Measurements from ENCODE around the gene SCYGR7.

The SCYGR7 gene

DNA sequence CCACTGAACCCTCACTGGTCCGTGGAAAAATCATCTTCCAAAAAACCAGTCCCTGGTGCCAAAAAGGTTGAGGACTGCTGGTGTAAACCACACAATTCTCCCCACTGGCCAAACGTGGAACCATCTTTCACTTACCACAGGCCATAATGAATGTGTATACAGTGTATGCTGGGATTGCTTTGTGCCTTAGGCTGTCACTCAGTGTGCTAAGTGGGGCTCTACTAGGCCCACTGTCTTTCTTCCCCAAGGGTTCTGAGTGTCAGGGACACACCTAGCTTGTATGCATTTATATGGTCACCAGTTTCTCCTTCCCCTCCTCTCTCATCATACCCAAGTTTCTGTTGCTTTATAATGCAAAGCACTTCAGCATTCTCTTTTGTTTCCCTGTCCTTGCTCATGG, 44.8 kb downstream of the SCYGR7 start:
- no peaks in the 10 kb centered on the region for H3K9me2 ChIP-seq (replicated peaks; ENCODE audit: insufficient read depth, low read length)
- H3K36me3 ChIP-seq (ENCODE audit: low read length) = no peaks in the 10 kb centered on the region
- H3F3A ChIP-seq (ENCODE audit: insufficient read depth) = no peaks in the 10 kb centered on the region
- H2AFZ ChIP-seq (ENCODE audit: low read depth, low read length, severe bottlenecking) = no peak overlapping the region
- no peak overlapping the region for H3K4me2 ChIP-seq (ENCODE audit: low read depth, low read length, poor library complexity, severe bottlenecking)
- H3K27ac ChIP-seq (ENCODE audit: low read depth, low read length) = no peak overlapping the region
- H4K20me1 ChIP-seq (ENCODE audit: low read depth, low read length) = no peaks in the 10 kb centered on the region
- H3K9me3 ChIP-seq (ENCODE audit: insufficient read depth, low read length) = no peaks in the 10 kb centered on the region
- no peaks in the 10 kb centered on the region for H3K79me2 ChIP-seq (ENCODE audit: insufficient read depth, low read length)
- no peaks in the 10 kb centered on the region for H3K27me3 ChIP-seq (ENCODE audit: low read length)
- TF ChIP-seq, protein P1, sequence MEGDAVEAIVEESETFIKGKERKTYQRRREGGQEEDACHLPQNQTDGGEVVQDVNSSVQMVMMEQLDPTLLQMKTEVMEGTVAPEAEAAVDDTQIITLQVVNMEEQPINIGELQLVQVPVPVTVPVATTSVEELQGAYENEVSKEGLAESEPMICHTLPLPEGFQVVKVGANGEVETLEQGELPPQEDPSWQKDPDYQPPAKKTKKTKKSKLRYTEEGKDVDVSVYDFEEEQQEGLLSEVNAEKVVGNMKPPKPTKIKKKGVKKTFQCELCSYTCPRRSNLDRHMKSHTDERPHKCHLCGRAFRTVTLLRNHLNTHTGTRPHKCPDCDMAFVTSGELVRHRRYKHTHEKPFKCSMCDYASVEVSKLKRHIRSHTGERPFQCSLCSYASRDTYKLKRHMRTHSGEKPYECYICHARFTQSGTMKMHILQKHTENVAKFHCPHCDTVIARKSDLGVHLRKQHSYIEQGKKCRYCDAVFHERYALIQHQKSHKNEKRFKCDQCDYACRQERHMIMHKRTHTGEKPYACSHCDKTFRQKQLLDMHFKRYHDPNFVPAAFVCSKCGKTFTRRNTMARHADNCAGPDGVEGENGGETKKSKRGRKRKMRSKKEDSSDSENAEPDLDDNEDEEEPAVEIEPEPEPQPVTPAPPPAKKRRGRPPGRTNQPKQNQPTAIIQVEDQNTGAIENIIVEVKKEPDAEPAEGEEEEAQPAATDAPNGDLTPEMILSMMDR (IDR thresholded peaks at IDR 0.05; ENCODE audit: insufficient read depth, low read length, poor library complexity, severe bottlenecking) = no peak
- no peak for TF ChIP-seq EZH2phosphoT487 (conservative IDR thresholded peaks at IDR 0.05; ENCODE audit: low read length)
- H3K9ac ChIP-seq (ENCODE audit: low read length) = no peak overlapping the region
- no peak overlapping the region for H3K4me3 ChIP-seq (ENCODE audit: insufficient read depth, low read length, poor library complexity, severe bottlenecking)

DNA sequence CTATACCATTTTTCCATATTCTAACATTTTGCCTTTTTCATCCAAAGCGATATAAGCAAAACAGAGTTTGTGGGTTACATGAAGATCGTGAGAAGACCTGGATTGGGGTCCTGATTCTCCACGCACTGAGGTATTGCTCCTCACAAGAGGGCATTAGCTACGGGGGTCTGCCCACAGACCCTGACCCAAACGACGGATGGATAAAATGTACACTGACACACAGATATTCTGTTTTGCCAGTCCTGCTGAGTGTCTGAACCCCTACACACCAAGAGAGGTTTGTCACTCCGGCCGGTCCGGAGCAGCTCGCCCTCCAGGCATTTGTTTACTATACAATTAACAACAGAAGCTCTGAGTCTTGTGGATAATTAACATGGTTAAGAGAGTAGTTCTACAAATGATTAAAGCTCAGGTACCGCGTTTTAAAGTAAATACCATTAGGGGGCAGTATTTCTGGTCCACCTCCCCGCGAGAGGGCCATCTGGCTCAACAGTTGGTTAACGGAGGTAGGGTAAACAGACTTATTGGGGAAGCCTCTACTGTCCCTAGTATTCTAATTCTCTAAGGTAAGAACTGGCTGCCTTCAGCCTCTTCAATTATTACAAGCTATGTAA, 46.0 kb downstream of the SCYGR7 start:
- H4K20me1 ChIP-seq (ENCODE audit: low read depth, low read length) = no peaks in the 10 kb centered on the region
- no peaks in the 10 kb centered on the region for H3K27me3 ChIP-seq (ENCODE audit: low read length)
- H3K4me3 ChIP-seq (ENCODE audit: insufficient read depth, low read length, poor library complexity, severe bottlenecking) = no peak overlapping the region
- H3K9me2 ChIP-seq (replicated peaks; ENCODE audit: insufficient read depth, low read length) = no peaks in the 10 kb centered on the region
- H3K36me3 ChIP-seq (ENCODE audit: low read length) = no peaks in the 10 kb centered on the region
- no peak for TF ChIP-seq EZH2phosphoT487 (conservative IDR thresholded peaks at IDR 0.05; ENCODE audit: low read length)
- TF ChIP-seq, protein P1 (IDR thresholded peaks at IDR 0.05; ENCODE audit: insufficient read depth, low read length, poor library complexity, severe bottlenecking) = no peak
- H3K9me3 ChIP-seq (ENCODE audit: insufficient read depth, low read length) = no peaks in the 10 kb centered on the region
- H3F3A ChIP-seq (ENCODE audit: insufficient read depth) = no peaks in the 10 kb centered on the region
- H3K79me2 ChIP-seq (ENCODE audit: insufficient read depth, low read length) = no peaks in the 10 kb centered on the region
- no peak overlapping the region for H3K4me2 ChIP-seq (ENCODE audit: low read depth, low read length, poor library complexity, severe bottlenecking)
- H3K9ac ChIP-seq (ENCODE audit: low read length) = no peak overlapping the region
- no peak overlapping the region for H3K27ac ChIP-seq (ENCODE audit: low read depth, low read length)
- no peak overlapping the region for H2AFZ ChIP-seq (ENCODE audit: low read depth, low read length, severe bottlenecking)

DNA sequence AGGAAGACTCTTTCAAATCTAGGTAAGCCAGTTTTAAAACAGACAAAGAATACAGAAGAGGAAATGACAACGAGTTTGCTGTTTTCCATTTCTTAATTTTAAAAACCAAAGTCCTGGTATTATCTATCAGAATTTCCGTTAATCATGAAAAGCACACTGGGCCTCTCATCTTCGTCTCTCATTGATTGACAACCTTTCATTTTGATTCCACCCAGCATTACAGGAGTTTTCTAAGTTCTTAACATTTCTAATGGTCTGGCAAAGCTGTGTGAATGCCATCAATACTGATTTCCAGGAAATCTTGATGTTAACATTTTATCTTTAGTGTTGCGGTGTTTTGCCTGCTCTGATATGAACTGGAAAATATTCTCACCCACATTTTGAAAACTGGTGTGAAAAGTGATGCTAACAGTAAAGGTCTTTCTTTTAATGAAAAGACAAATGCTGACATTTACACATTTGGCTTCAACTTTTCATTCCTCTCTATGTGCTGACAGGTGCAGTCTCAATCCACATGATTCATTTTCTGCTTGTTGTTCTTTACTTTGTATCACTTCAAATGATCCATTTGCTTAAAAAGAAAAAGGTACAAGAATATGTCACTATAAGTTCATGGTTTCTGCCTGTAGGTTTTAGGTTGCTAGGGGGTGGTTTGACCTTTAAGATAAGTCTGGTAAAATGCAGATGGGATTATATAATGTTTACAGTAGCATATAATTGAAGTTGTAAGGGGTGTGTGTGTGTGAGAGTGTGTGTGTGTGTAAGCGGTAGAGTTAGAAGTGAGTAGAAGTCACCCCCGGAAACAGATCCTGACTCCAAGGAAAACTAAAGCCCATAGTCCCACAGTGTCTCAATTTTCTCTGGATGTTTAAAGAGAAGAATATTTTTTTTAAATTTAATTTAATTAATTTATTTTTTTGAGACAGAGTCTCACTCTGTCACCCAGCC, 47.0 kb downstream of the SCYGR7 start:
- Histone ChIP-seq H2AFZ (ENCODE audit: low read depth, low read length, severe bottlenecking) (no peak overlapping the region), H3K4me2 (ENCODE audit: low read depth, low read length, poor library complexity, severe bottlenecking) (no peak overlapping the region), H3F3A (ENCODE audit: insufficient read depth) (no peaks in the 10 kb centered on the region), H3K79me2 (ENCODE audit: insufficient read depth, low read length) (no peaks in the 10 kb centered on the region), H3K9ac (ENCODE audit: low read length) (no peak overlapping the region), H4K20me1 (ENCODE audit: low read depth, low read length) (no peaks in the 10 kb centered on the region), H3K27ac (ENCODE audit: low read depth, low read length) (no peak overlapping the region), H3K36me3 (ENCODE audit: low read length) (no peaks in the 10 kb centered on the region), H3K27me3 (ENCODE audit: low read length) (no peaks in the 10 kb centered on the region), H3K4me3 (ENCODE audit: insufficient read depth, low read length, poor library complexity, severe bottlenecking) (no peak overlapping the region), H3K9me2 (replicated peaks; ENCODE audit: insufficient read depth, low read length) (no peaks in the 10 kb centered on the region), H3K9me3 (ENCODE audit: insufficient read depth, low read length) (no peaks in the 10 kb centered on the region)
- no peak for TF ChIP-seq EZH2phosphoT487 (conservative IDR thresholded peaks at IDR 0.05; ENCODE audit: low read length)
- TF ChIP-seq, protein P1 (IDR thresholded peaks at IDR 0.05; ENCODE audit: insufficient read depth, low read length, poor library complexity, severe bottlenecking) = no peak

Data from SU-DHL-6 (cell line).